Fibroblast of villous mesenchyme (primary cell): ENCODE measurements around the gene ADD2. TPM values are rescaled to one million over a fixed set of nuclear protein-coding genes. Genes with fewer than 3 reads are reported as not detected.

Source experiments
- DNase-seq: peaks from one replicate; pipeline ENCODE4 v3.0.0-alpha.2; 2010; ENCODE audit warnings: low read depth
- H3K4me3 ChIP-seq: 2 replicates; pipeline ENCODE4 v1.5.1; 2011; ENCODE audit warnings: low read depth, mild to moderate bottlenecking, low read length
- total RNA-seq: library from RNA; depleted of rRNA; stranded (reverse); fragments of >200 nt; gene quantifications from 2 replicates; pipeline ENCODE4 v1.2.3, GENCODE V29; 2012
- TF ChIP-seq, protein P1 (sequence below): IDR thresholded peaks from 2 replicates; pipeline ENCODE4 v1.5.1; 2012; ENCODE audit warnings: low read depth, mild to moderate bottlenecking, low read length; ENCODE audit not compliant: insufficient read depth

Gene ADD2
- total RNA-seq, 1 donor: not detected

DNA sequence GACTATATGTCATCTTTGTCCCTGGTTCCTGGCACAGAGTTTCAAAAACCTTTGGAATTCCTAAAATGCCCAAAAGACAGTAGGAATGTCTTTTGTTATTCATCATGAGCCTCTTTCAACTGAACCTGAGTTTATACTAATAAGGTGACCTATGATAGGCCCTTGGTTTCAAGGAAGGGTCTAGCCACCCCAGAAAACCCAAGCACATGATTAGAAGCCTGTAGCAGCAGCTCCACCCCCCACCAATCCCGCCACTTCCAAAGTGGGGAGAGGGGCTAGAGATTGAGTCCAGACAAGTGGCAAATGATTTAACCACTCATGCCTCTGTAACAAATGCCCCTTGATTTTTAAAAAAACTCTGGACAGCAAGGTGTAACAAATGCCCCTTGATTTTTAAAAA lies 56.8 kb downstream of the ADD2 start:
- TF ChIP-seq, protein P1, sequence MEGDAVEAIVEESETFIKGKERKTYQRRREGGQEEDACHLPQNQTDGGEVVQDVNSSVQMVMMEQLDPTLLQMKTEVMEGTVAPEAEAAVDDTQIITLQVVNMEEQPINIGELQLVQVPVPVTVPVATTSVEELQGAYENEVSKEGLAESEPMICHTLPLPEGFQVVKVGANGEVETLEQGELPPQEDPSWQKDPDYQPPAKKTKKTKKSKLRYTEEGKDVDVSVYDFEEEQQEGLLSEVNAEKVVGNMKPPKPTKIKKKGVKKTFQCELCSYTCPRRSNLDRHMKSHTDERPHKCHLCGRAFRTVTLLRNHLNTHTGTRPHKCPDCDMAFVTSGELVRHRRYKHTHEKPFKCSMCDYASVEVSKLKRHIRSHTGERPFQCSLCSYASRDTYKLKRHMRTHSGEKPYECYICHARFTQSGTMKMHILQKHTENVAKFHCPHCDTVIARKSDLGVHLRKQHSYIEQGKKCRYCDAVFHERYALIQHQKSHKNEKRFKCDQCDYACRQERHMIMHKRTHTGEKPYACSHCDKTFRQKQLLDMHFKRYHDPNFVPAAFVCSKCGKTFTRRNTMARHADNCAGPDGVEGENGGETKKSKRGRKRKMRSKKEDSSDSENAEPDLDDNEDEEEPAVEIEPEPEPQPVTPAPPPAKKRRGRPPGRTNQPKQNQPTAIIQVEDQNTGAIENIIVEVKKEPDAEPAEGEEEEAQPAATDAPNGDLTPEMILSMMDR: no peak
- H3K4me3 ChIP-seq: no peak overlapping the region
- DNase-seq: no peak

- TF ChIP-seq, protein P1: no peak
- no peak for DNase-seq
- H3K4me3 ChIP-seq: no peak overlapping the region
Observed at GRCh38 chr2:70710038-70710690, 57.8 kb downstream of the ADD2 start.

DNA sequence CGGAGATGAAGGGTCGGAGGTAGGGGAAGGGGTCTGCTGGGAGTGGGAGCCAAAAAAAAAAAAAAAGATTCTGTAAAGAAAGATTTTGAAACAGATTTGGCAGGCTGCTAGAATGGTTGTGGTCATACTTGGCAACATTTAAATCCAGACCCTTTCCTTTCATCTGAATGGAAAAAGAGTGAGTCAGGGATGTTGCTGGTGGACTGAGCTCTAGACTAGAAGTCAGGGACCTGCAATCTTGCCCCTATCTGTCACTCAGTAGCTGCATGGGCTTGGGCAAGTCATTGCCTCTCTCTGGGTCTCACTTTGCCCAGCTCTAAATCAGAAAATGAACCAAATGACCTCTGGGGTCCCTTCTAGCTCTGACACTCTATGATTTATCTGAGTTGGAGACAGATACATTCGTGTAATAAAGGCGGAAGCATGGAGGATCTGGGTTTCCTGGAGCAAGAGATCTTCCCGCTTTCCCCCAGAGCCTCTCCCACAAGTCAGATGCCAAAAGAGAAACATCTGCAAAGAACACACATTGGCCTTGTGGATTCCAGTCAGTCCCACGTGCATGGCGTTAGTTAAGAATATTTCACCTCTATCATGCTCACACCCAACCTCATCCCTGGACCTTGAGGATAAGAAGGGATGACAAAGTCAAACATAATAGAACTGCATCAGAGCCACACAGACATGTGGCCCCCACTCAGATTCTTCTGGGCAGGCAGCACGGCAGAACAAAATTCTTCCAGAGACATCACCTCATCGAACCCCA lies 58.5 kb downstream of the ADD2 start:
- no peak for DNase-seq
- no peak overlapping the region for H3K4me3 ChIP-seq

DNA sequence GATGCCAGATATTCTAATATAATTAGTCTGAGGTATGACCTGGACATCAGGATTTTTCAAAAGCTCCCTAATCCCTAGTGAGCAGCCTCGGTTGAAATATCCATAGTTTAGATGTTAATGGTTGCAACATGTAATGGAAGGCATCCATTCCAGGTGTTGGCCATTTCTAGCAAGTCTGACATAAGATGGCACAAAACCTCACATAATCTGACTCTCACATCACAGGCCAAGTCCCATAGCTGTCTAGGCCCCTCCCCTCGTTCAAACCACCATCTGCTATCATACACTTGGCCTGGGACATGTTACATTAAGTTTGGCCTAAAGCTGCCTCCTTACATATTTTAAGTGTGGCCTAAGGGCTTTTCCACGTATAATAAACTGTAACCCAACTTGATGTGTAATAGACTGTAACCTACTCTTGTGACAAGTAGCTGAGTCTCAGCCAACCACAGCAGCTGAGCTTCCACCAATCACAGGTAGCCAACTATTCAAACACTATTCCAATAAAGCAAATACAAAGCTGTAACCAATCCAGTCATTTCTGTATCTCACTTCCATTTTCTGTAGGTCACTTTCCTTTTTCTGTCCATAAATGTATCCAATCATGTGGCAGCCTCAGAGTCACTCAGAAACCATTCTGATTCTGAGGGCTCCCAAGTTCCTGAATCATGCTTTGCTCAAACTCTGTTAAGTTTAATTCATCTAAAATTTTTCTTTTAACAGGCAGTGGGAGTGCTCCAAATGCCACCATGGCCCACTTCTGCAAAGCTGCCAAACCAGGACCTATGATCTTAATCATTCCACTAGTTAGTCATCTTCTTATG lies 59.4 kb downstream of the ADD2 start:
- no peak overlapping the region for H3K4me3 ChIP-seq
- TF ChIP-seq, protein P1: no peak
- no peak for DNase-seq

More for the DNA sequence above, 58.5 kb downstream of the ADD2 start:
- TF ChIP-seq, protein P1: no peak

- no peak overlapping the region for H3K4me3 ChIP-seq
- TF ChIP-seq, protein P1: no peak
- DNase-seq: no peak
Observed at GRCh38 chr2:70707706-70708105, 60.3 kb downstream of the ADD2 start.

DNA sequence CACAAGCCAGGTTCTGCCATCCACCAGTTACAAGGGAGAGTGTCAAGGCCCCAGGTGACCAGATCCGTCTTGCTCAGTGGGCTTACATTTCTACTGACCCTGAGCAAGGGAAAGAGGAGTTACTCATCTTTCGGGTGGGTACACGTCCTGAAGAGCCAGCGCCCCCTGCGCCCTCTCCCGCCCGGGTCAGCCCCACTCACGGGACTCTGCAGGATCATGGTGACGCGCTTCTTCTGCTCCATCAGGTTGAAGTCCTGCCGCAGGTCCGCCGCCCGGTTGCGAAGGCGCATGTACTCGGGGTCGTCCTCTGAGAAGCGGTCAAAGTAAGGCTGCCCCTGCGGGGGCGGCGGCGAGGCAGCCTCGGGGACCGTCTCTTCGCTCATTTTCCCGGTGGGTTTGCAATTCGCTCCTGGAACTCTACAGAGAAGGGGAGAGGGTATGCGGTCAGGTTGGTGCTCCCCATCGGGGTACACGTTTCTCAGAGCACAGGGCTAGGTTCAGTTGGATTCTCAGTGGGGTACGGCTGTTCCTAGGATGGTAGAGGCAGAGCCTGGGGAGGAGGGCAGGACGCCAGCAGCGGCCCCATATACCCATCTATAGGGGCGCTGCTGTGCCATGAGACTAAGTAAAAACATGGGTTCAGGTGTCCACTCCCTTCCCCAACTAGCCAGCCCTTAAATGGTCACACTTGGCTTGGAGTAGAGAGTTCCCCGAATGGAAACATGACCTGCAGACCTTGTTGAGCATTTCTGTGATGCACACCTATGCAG lies 61.8 kb downstream of the ADD2 start:
- no peak for DNase-seq
- TF ChIP-seq, protein P1: no peak

More for the DNA sequence above, 61.8 kb downstream of the ADD2 start:
- H3K4me3 ChIP-seq: no peak overlapping the region
